Loucy (cell line): ENCODE results near the gene OR52E2.
"Not testable (repeated sequence)": the region's sequence is repeated elsewhere in the genome, so short reads cannot be mapped to it uniquely, and the experiment has no call there.

Experiments
- EZH2phosphoT487 ChIP-seq: fragments of 200-600 bp; IDR thresholded peaks from 2 replicates; pipeline ENCODE4 v1.6.1; 2018; ENCODE audit warnings: antibody characterized with exemption, mild to moderate bottlenecking, moderate library complexity, borderline replicate concordance
- TF ChIP-seq, protein P1 (sequence below): fragments of 200-600 bp; sonication (generic); conservative IDR thresholded peaks from 2 replicates; pipeline ENCODE4 v1.5.1; 2014; ENCODE audit warnings: mild to moderate bottlenecking, antibody characterized with exemption, low read length

DNA sequence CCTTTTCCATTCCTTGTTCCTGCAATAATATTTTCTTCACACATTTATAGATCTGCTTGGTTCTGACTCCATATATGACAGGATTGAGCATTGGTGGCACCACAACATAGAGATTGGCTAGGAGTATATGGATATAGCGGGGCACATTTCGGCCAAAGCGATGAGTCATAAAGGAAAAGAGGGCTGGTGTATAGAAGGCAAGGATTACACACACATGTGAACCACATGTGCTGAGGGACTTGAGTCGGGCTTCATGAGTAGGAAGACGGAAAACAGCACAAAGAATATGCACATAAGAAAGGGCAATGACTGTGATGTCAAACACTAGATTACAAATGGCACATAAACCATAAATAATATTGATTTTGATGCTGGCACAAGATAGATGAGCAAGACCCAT lies 748 bp downstream of the OR52E2 start:
- TF ChIP-seq, protein P1, sequence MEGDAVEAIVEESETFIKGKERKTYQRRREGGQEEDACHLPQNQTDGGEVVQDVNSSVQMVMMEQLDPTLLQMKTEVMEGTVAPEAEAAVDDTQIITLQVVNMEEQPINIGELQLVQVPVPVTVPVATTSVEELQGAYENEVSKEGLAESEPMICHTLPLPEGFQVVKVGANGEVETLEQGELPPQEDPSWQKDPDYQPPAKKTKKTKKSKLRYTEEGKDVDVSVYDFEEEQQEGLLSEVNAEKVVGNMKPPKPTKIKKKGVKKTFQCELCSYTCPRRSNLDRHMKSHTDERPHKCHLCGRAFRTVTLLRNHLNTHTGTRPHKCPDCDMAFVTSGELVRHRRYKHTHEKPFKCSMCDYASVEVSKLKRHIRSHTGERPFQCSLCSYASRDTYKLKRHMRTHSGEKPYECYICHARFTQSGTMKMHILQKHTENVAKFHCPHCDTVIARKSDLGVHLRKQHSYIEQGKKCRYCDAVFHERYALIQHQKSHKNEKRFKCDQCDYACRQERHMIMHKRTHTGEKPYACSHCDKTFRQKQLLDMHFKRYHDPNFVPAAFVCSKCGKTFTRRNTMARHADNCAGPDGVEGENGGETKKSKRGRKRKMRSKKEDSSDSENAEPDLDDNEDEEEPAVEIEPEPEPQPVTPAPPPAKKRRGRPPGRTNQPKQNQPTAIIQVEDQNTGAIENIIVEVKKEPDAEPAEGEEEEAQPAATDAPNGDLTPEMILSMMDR = not testable (repeated sequence)
- TF ChIP-seq EZH2phosphoT487 = not testable (repeated sequence)
